Activated effector memory CD4-positive, alpha-beta T cell treated with Interleukin-2 at 50 U/mL for 16 hours (primary cell): ENCODE measurements around the gene BIRC3.

ENCODE experiments used
- DNase-seq: peaks from one replicate; pipeline ENCODE4 v3.0.0-alpha.2; 2020

BIRC3 gene

DNA sequence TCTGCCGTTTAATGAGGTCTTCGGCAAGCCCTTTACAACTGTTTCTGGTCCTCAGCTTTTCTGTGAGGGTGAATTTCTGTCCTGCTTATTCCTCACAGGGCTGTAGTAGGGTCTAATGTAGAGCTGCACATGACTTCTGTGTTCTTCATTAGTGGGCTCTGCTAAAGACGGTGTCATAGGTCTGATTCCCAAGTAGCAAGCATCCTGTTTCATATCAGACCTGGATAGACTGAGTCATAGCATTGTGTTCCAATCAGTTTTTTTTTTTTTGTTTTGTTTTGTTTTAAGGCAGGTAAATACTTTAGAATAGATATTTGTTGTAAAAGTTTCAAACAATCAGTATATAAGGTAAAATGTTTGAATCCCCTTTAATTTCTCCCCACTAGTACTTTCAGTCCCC lies 65.1 kb downstream of the BIRC3 start:
- no peak for DNase-seq

DNA sequence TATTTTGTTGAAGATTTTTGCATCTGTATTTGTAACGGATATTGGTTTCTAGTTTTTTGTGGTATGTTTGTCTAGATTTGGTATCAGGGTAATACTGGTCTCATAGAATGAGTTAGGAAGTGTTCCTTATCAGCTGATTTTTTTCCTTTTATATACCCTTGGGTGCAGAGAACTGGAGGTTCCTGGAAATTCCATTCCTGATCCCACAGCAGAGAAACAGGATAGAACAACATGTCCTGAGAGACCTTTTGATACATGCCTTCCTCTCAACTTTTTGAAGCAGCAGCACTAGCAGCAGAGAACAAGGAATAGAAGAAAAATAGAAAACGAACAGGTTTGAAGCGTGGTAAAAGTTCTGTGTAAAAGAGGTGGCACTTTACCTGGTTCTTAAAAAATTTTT lies 66.6 kb downstream of the BIRC3 start:
- no peak for DNase-seq

DNA sequence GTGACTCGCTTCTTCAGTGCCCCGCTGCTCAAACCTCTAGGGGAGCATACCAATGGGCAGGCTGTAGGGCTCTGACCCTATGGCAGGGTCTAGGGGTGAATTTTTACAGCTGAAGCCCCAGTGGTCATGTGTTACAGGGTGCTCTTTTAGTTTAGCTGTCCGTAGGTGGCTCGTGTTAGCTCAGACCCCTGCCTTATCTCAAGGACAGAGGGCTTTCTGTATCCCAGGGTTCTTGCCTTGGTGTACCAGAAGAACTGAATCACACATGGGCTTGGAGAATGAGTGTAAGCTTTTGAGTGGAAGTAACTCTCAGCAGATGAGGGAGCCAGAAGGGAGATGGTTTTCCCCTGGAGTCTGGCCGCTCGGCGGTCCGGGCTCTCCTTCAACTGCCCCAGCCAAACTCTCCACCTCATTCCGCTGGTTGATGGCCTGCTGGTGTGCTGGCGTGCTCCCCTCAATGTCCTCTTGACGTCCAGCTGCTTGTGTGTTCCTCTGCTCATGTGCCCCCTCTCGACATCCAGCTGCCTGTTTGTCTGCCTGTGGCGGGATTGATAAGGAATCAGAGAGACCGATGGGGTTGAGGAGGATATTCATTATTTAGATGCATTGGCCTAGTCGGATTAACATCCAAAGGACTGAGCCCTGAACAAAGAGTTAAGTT lies 67.3 kb downstream of the BIRC3 start:
- no peak for DNase-seq

DNA sequence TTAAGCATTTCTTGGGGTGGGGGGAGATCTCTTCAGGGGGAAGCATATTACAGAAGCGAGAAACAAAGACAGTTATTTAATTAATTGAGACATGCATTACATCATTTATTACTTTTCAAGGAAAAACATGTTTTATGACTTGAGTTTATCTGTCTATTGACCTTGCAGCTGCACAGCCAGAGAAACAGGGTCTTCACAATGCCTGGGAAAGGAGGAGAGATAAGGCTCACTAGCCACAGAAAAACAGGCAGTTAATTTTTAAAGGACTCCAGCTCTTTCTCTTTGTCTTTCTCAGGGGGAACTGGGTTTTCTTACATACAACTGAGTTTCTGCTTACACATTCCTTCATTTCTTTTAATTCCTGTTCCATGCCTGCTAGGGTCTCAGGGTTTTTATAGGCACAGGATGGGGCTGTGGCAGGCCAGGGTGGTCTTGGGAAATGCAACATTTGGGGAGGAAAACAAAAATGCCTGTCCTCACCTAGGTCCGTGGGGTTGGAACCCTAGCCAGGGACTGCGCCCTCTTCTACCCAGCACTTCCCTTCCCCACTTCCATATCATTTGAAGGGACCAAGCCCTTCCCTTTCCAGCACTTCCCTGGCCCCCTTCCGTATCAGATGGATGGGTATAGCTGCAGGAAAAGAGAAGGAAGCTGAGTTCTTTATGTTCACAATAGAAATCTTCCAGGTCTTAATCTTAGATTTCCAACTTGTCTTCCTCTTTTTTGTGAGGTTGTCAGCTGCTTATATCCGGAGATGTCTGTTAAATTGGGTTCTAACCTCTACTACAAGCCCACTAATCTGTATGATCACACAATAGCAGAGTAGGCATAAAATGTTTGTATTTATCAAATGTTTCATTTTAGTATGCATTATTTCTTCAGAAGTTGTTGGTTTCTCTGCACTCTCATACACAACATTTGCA lies 68.1 kb downstream of the BIRC3 start:
- DNase-seq = no peak

DNA sequence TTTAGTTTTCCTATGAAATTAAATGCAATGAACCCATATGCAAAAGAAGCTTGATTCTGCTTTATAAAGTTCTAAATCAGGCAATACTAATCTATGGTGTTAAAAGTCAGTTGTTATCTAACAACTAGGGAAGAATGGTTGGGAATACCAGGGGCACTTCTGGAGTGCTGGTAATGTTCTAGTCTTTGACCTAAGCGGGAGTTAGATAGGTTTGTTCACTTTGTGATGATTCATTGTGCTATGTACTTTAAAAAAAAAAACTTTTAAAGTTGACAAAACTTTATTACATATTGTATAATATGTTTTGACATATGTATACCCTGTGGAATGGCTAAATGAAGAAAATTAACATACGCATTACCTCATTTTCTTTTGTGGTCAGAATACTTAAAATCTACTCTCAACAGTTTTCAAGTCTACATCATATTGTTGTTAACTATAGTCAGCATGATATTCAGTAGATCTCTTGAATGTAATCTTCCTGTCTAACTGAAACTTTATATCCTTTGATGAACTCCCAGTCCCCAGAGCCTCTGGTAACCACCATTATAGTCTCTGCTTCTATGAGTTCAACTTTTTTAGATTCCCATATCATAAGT lies 69.0 kb downstream of the BIRC3 start:
- DNase-seq = no peak

DNA sequence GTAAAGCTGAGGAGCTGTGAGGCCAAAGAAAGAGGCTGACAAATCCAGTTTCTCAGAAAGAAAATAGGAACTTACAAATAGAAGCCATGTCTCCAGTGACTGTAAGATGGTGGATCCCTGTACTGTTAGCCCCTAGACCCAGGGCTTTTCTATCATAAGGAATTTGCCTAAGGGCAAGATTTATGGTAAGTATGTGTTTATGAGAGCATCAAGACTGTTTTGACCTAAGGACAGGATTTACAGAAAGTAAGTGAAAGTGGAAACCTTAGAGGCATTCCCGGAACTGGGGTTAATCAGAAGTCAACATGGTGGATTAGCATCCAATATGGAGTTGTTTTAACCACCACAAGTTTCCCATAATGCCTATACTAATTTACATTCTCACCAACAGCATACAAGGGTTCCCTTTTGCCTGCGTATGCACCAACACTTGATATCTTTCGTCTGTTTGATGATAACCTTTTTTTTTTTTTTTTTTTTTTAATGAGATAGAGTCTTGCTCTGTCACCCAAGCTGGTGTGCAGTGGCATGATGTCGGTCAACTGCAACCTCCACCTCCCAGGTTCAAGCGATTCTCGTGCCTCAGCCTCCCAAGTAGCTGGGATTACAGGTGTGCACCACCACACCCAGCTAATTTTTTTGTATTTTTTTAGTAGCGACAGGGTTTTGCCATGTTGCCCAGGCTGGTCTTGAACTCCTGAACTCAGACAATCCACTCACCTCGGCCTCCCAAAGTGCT lies 69.9 kb downstream of the BIRC3 start:
- DNase-seq = no peak
